Stimulated activated CD8-positive, alpha-beta memory T cell treated with anti-CD3 and anti-CD28 coated beads, Interleukin-4, amount 100 ng/mL, for 24 hours (primary cell): ENCODE data around the gene UFSP1.
"Not testable (repeated sequence)": the region's sequence is repeated elsewhere in the genome, so short reads cannot be mapped to it uniquely, and the experiment has no call there.

Experiments
- DNase-seq: peaks from one replicate; pipeline ENCODE4 v3.0.0-alpha.2; 2020; ENCODE audit warnings: low read depth

UFSP1 gene

DNA sequence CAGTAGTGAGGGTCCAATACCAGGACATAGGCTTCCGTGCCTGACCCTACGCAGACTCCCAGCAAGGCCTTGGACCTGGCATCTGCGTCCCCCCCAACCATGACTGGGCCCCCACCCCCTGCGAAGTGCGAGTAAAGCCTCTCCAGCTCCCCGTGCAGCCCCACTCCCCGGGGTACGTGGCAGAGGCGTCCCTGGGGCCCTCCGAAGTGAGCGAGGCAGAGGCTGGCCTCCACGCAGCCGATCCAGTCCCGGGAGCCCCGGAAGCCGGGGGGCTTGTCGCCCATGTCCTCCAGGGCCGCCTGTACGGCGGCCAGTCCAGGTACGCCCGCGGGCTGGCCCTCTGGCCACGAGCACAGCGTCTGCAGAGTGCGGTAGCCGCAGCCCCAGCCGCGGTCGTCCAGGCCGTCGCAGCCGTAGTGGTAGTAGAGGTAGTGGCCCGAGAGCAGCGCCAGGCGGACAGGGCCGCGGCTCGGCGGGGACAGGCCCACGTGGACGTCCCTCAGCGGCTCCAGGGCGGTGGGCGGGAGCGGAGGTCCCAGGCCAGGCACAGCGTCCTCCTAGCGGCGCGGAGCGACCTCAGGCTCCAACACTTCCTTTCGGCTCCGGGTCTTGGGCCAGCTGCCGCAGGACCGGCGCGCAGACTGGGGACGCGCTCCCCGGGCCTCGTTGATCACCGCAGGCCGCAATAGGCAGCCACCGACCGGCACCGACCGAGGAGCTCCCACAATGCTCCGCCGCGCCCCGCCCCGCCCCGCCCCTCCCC lies at the start of gene UFSP1:
TSS of gene UFSP1 (minus strand) at position 728 of the 763 bp plus-strand sequence. CDS start at position 284, 444 bp downstream.
- no peak for DNase-seq

- DNase-seq = not testable (repeated sequence)
Observed at GRCh38 chr7:100936167-100936566, 46.7 kb upstream of the UFSP1 start.

DNA sequence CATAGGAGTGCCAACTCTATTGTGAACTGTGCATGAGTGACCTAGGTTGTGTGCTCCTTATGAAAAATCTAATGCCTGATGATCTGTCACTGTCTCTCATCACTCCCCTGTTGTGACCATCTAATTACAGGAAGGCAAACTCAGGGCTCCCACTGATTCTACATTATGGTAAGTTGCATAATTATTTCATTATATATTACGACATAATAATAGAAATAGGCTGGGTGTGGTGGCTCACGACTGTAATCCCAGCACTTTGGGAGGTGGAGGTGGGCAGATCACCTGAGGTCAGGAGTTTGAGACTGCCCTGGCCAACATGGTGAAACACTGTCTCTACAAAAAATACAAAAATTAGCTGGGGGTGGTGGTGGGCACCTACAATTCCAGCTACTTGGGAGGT lies 45.9 kb upstream of the UFSP1 start:
- DNase-seq = not testable (repeated sequence)

- no peak for DNase-seq
Observed at GRCh38 chr7:100933734-100934133, 44.2 kb upstream of the UFSP1 start.

DNA sequence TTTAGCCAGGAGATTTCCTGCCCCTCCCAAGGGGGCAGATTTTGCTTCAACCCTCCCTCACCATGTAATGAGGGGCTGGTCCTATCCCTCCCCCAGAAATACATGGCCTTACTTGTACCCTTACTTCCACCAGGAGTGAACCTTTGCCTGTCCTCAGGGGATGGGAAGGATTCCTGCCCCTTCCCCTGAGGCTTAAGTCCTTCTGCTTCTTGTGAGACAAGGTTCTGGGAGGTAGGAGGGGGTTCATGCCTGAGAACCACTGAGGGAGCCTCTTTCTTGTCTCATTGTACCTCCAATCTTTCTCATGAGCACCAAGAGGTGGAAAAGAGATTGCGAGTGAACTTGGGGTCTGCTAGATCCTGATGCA lies 40.3 kb upstream of the UFSP1 start:
- no peak for DNase-seq

DNA sequence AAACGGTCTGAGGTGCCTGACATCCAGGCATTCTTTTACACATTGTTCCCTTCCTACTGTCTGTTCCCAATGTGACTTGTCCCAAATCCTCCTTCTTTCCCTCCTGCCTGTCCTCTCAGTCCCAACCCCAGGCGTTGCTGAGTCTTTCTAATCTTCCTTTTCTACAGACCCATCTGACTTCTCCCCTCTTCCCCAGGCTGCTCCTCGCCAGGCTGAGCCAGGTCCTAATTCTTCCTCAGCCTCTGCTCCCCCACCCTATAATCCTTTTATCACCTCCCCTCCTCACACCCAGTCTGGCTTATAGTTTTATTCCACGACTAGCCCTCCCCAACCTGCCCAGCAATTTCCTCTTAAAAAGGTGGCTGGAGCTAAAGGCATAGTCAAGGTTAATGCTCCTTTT lies 34.1 kb upstream of the UFSP1 start:
- DNase-seq = not testable (repeated sequence)

DNA sequence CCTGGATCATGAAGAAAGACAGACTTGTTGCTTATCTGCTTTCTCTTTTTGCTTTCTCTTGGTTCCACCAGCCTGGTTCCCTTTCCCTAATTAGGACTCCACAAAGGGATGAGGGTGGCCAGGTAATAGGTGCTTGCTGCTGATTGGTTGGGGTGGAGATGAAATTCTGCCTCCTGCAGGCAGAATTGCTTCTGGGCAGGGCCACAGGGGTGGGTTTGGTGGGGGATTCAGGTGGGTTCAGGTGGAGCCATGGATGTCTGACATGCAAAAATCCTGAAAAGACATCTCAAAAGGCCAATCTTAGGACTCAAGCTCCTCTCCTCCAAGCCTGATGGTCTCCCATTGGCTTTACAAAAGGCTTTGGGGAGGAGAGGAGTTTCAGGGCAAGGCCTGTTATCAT lies 31.5 kb upstream of the UFSP1 start:
- no peak for DNase-seq

- not testable (repeated sequence) for DNase-seq
Observed at GRCh38 chr7:100919779-100920437, 30.4 kb upstream of the UFSP1 start.

GRCh38 chr7:100919335-100919734 lies 29.8 kb upstream of the UFSP1 start:
- DNase-seq = not testable (repeated sequence)

- no peak for DNase-seq
Observed at GRCh38 chr7:100914879-100915447, 25.4 kb upstream of the UFSP1 start.

GRCh38 chr7:100914208-100914878 lies 24.8 kb upstream of the UFSP1 start:
- DNase-seq = no peak

- no peak for DNase-seq
Observed at GRCh38 chr7:100911484-100911883, 22.0 kb upstream of the UFSP1 start.

GRCh38 chr7:100910443-100910842 lies 20.9 kb upstream of the UFSP1 start:
- DNase-seq = not testable (repeated sequence)

DNA sequence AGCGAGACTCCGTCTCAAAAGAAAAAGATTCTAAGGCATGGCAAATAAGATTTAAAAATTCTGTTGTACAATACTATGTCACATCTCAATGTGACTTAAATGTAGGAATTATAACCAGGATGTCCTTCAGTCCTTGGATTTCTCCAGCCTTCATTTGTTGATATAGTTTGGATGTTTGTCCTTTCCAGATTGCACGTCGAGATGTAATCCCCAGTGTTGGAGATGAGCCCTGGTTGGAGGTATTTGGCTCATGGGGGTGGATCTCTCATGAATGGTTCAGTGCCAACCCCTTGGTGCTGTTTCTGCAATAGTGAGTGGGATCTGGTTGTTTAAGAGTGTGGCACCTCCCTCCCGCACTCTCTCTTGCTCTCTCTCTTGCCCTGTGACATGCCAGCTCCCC lies 19.0 kb upstream of the UFSP1 start:
- DNase-seq = no peak

DNA sequence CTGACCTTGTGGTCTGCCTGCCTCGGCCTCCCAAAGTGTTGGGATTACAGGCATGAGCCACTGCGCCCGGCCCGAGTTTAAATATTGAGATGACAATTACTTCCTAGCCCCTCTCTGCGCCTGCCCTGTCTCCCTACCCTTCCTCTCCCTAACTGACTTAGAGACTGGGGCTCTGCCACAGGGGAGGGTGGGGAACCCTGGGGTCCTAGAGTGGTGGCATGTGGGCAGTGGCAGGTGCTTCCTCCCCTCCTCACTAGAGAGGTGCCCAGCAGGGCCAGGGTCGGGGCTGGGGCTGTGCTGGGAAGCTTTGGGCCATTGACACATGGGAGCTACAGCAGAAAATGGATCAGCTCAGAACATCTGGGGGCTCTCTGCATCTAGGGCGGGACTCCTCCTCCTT lies 13.1 kb upstream of the UFSP1 start:
- DNase-seq = no peak

DNA sequence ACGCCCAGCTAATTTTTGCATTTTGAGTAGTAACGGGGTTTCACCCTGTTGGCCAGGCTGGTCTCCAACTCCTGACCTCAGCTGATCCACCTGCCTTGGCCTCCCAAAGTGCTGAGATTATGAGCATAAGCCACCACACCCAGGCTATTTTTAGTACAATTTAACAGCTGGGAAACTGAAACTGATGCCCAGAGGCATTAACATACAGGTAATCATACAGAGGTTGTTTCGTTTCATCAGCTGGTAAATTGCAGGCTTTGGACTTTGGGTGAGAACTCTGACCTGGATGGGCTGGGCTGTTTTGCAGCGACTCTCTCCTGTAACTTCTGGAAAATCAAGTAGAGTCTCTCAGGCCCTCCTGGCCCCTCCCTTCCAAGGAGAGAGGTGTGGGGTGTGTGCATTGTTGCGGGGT lies 12.4 kb upstream of the UFSP1 start:
- no peak for DNase-seq

DNA sequence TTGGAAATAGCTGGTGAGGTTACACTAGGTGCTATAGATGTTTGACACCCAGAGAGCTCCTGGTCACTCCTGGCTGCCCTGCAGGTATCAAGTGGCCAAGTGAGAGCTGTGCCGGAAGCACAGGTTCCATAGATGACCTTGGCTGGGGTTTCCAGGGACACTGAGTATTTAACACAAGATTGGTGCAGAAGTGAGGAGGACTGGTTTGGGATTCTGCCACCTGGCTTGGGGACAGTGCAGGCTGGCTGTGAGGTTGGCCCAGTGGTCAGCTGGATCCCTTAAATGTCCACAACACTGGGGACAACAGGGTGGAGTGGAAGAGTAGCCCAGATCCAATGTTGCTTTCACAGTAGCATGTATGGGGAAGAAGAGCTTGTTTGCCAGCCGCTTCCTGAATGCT lies 11.5 kb upstream of the UFSP1 start:
- no peak for DNase-seq

DNA sequence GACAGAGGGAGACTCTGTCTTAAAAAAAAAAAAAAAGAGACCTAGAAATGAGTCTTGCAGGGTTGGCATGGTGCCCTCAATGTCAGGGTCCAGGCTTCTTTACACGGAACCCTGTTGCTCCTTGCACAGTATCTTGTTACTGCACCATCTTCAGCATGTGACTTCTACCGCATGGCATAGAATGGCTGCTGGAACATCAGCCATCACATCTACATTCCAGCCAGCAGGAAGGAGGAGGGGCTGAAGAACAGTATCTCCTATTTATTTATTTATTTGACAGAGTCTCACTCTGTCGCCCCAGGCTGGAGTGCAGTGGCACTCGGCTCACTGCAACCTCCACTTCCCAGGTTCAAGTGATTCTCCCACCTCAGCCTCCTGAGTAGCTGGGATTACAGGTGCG lies 9.9 kb upstream of the UFSP1 start:
- DNase-seq = no peak

GRCh38 chr7:100897772-100898454 lies 8.4 kb upstream of the UFSP1 start:
- DNase-seq = no peak

- DNase-seq = no peak
Observed at GRCh38 chr7:100896732-100897608, 7.5 kb upstream of the UFSP1 start.
